HepG2 (cell line): ENCODE results near the gene METAP2. TPM values are rescaled to one million over a fixed set of nuclear protein-coding genes. Genes with fewer than 3 reads are reported as not detected.

Source experiments
- DMAP1 ChIP-seq: IDR thresholded peaks from 2 replicates; pipeline ENCODE4 v1.6.1; 2016
- DR1 ChIP-seq: sonication (generic); formaldehyde crosslinking; IDR thresholded peaks from 2 replicates; pipeline ENCODE4 v1.8.0; 2021; ENCODE audit warnings: mild to moderate bottlenecking, missing genetic modification reagents, inconsistent platforms
- GPN1 ChIP-seq: sonication (generic); formaldehyde crosslinking; IDR thresholded peaks from 2 replicates; pipeline ENCODE4 v1.5.1; 2020; ENCODE audit warnings: missing genetic modification reagents, borderline replicate concordance
- MZF1 ChIP-seq: sonication (generic); formaldehyde crosslinking; IDR thresholded peaks from 2 replicates; pipeline ENCODE4 v1.8.1; 2023; ENCODE audit warnings: mild to moderate bottlenecking, missing genetic modification reagents, borderline replicate concordance
- NFE2L2 ChIP-seq: fragments of 150-350 bp; IDR thresholded peaks from 2 replicates; pipeline ENCODE4 v1.6.1; 2014; ENCODE audit warnings: low read length
- PAF1 ChIP-seq: IDR thresholded peaks from 2 replicates; pipeline ENCODE4 v1.6.1; 2016; ENCODE audit warnings: missing genetic modification reagents, missing compliant biosample characterization
- RARG ChIP-seq: sonication (generic); formaldehyde crosslinking; IDR thresholded peaks from 2 replicates; pipeline ENCODE4 v1.4.0; 2020; ENCODE audit warnings: low read depth, mild to moderate bottlenecking, missing genetic modification reagents
- REPIN1 ChIP-seq: sonication (generic); formaldehyde crosslinking; IDR thresholded peaks from 2 replicates; pipeline ENCODE4 v1.8.0; 2022; ENCODE audit warnings: missing genetic modification reagents, low read depth, mild to moderate bottlenecking, borderline replicate concordance
- SIX4 ChIP-seq: sonication (generic); formaldehyde crosslinking; IDR thresholded peaks from 2 replicates; pipeline ENCODE4 v1.4.0; 2020; ENCODE audit warnings: missing genetic modification reagents
- SMYD3 ChIP-seq: sonication (generic); formaldehyde crosslinking; IDR thresholded peaks from 2 replicates; pipeline ENCODE4 v1.8.1; 2023; ENCODE audit warnings: mild to moderate bottlenecking, missing genetic modification reagents
- YEATS4 ChIP-seq: sonication (generic); formaldehyde crosslinking; IDR thresholded peaks from 2 replicates; pipeline ENCODE4 v1.4.0; 2020; ENCODE audit warnings: missing genetic modification reagents, borderline replicate concordance
- YY1 ChIP-seq: IDR thresholded peaks from 2 replicates; pipeline ENCODE4 v1.6.1; 2011; ENCODE audit warnings: low read length, low read depth, moderate library complexity, mild to moderate bottlenecking; ENCODE audit not compliant: insufficient read depth, insufficient replicate concordance
- ZFP36 ChIP-seq: fragments of 150-350 bp; IDR thresholded peaks from 2 replicates; pipeline ENCODE4 v1.6.1; 2018; ENCODE audit warnings: borderline replicate concordance, low read length, low read depth; ENCODE audit not compliant: partially characterized antibody
- ZFP82 ChIP-seq: sonication (generic); formaldehyde crosslinking; IDR thresholded peaks from 2 replicates; pipeline ENCODE4 v1.5.1; 2020; ENCODE audit warnings: mild to moderate bottlenecking, missing genetic modification reagents, borderline replicate concordance
- ZNF510 ChIP-seq: sonication (generic); formaldehyde crosslinking; IDR thresholded peaks from 2 replicates; pipeline ENCODE4 v1.4.0; 2020; ENCODE audit warnings: low read depth, mild to moderate bottlenecking, missing genetic modification reagents
- ZNF589 ChIP-seq: sonication (generic); formaldehyde crosslinking; conservative IDR thresholded peaks from 2 replicates; pipeline ENCODE4 v1.8.0; 2022; ENCODE audit warnings: mild to moderate bottlenecking, moderate library complexity, missing genetic modification reagents
- ZNF660 ChIP-seq: sonication (generic); formaldehyde crosslinking; IDR thresholded peaks from 2 replicates; pipeline ENCODE4 v1.5.1; 2020; ENCODE audit warnings: mild to moderate bottlenecking, low read depth, missing genetic modification reagents, borderline replicate concordance
- ZNF792 ChIP-seq: IDR thresholded peaks from 2 replicates; pipeline ENCODE4 v1.6.1; 2016
- polyA plus RNA-seq, 8 experiments: library from polyadenylated mRNA; depleted of rRNA in 3 of 8; stranded (reverse) in 7 of 8; unstranded in 1 of 8; fragments of >200 nt; fragmentation: Illumina TruSeq in 4 of 8; extraction: Trizol in 4 of 8; gene quantifications; 2 replicates each; pipeline versions ENCODE4 v1.2.1 to v1.2.3, GENCODE V29; 2011 to 2016; ENCODE audit warnings: low read depth in 4 of 8, missing spikeins in 1 of 8, mixed read lengths in 1 of 8; ENCODE audit not compliant: insufficient read depth in 1 of 8
- total RNA-seq, 5 experiments: library from RNA; depleted of rRNA; stranded (reverse); fragments of >200 nt; fragmentation: Illumina TruSeq; extraction: Trizol; gene quantifications; 2 replicates each; pipeline ENCODE4 v1.2.3, GENCODE V29; 2016; ENCODE audit warnings: low read depth in 1 of 5
- TF ChIP-seq, protein P1 (sequence below): IDR thresholded peaks from 2 replicates; pipeline ENCODE4 v1.6.1; 2016; ENCODE audit warnings: mild to moderate bottlenecking
- TF ChIP-seq, protein P2 (sequence below): sonication (generic); formaldehyde crosslinking; IDR thresholded peaks from 2 replicates; pipeline ENCODE4 v1.8.0; 2022; ENCODE audit warnings: mild to moderate bottlenecking, missing genetic modification reagents, moderate library complexity
- TF ChIP-seq, protein P3 (sequence below): sonication (generic); formaldehyde crosslinking; IDR thresholded peaks from 2 replicates; pipeline ENCODE4 v1.5.0; 2020; ENCODE audit warnings: missing genetic modification reagents
- TF ChIP-seq, protein P4 (sequence below): sonication (generic); formaldehyde crosslinking; IDR thresholded peaks from 2 replicates; pipeline ENCODE4 v1.4.0; 2020; ENCODE audit warnings: missing genetic modification reagents
- TF ChIP-seq, protein P5 (sequence below): IDR thresholded peaks from 2 replicates; pipeline ENCODE4 v1.6.1; 2016; ENCODE audit warnings: missing compliant biosample characterization, missing genetic modification reagents, borderline replicate concordance
- TF ChIP-seq, protein P6 (sequence below): sonication (generic); formaldehyde crosslinking; IDR thresholded peaks from 2 replicates; pipeline ENCODE4 v1.5.0; 2020; ENCODE audit warnings: missing genetic modification reagents

Gene METAP2
- total and polyA plus RNA-seq, 2 of the 13 experiments (the other 11 are each of a cell fraction or from before 2014, with no cell fraction given), result 67.8 to 131 TPM

DNA sequence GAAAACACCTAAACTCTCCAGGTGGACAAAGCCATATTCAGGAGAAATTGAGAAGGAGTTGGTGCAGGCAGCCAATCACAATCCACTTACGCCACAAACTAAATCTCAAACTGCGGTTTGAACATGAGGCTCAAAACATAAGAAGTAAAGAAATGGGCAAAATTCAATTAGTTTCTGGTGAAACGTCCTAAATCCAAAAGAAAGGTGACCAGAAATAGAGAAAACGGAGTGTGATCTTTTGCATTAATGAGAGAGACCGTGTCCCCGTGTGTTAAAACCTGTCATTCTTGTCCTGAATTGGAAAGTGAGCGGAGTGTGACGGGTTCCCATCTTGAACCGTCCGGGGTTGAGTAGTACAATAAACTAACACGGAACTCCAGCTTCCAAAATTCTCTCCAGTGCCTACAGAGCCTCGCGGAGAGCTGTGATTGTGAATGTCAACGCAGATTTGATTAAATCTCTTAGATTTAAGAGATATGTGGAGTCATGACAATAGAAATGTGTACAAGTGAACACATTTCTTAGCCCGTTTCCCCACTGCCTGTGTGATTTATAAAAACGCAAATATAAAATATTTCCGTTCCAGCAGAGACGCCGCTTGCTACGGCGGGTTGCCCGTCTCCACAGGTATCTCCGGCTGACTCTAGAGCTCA is 595 bp upstream of the METAP2 start (continued):
- TF ChIP-seq, protein P1, sequence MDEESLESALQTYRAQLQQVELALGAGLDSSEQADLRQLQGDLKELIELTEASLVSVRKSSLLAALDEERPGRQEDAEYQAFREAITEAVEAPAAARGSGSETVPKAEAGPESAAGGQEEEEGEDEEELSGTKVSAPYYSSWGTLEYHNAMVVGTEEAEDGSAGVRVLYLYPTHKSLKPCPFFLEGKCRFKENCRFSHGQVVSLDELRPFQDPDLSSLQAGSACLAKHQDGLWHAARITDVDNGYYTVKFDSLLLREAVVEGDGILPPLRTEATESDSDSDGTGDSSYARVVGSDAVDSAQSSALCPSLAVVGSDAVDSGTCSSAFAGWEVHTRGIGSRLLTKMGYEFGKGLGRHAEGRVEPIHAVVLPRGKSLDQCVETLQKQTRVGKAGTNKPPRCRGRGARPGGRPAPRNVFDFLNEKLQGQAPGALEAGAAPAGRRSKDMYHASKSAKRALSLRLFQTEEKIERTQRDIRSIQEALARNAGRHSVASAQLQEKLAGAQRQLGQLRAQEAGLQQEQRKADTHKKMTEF (CRISPR knock-in tag), result no peak
- 0 out of 2 replicates have a peak, but pooled peaks have one; percentile 8 for TF ChIP-seq ZNF510 (CRISPR knock-in tag)
- no peak for TF ChIP-seq REPIN1 (CRISPR knock-in tag)
- TF ChIP-seq, protein P2, sequence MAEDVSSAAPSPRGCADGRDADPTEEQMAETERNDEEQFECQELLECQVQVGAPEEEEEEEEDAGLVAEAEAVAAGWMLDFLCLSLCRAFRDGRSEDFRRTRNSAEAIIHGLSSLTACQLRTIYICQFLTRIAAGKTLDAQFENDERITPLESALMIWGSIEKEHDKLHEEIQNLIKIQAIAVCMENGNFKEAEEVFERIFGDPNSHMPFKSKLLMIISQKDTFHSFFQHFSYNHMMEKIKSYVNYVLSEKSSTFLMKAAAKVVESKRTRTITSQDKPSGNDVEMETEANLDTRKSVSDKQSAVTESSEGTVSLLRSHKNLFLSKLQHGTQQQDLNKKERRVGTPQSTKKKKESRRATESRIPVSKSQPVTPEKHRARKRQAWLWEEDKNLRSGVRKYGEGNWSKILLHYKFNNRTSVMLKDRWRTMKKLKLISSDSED, result no peak
- no peak for TF ChIP-seq DR1
- TF ChIP-seq SIX4 (CRISPR knock-in tag), result no peak
- TF ChIP-seq, protein P3, sequence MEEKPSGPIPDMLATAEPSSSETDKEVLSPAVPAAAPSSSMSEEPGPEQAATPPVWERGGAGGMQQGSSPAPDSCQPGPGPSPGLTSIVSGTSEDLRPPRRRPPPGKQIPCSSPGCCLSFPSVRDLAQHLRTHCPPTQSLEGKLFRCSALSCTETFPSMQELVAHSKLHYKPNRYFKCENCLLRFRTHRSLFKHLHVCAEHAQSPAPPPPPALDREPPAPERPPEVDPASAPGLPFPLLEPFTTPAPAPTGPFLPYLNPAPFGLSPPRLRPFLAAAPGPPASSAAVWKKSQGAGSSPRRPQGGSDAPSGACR, result no peak
- no peak; the same call in 1 of the 2 replicates for TF ChIP-seq ZFP82 (CRISPR knock-in tag)
- TF ChIP-seq PAF1, result no peak
- TF ChIP-seq, protein P4, sequence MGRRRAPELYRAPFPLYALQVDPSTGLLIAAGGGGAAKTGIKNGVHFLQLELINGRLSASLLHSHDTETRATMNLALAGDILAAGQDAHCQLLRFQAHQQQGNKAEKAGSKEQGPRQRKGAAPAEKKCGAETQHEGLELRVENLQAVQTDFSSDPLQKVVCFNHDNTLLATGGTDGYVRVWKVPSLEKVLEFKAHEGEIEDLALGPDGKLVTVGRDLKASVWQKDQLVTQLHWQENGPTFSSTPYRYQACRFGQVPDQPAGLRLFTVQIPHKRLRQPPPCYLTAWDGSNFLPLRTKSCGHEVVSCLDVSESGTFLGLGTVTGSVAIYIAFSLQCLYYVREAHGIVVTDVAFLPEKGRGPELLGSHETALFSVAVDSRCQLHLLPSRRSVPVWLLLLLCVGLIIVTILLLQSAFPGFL, result no peak
- peak; percentile 4; the same call in 1 of the 2 replicates for TF ChIP-seq DMAP1 (CRISPR knock-in tag)
- TF ChIP-seq, protein P5, sequence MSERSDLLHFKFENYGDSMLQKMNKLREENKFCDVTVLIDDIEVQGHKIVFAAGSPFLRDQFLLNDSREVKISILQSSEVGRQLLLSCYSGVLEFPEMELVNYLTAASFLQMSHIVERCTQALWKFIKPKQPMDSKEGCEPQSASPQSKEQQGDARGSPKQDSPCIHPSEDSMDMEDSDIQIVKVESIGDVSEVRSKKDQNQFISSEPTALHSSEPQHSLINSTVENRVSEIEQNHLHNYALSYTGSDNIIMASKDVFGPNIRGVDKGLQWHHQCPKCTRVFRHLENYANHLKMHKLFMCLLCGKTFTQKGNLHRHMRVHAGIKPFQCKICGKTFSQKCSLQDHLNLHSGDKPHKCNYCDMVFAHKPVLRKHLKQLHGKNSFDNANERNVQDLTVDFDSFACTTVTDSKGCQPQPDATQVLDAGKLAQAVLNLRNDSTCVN (CRISPR knock-in tag), result no peak
- TF ChIP-seq ZNF589 (CRISPR knock-in tag), result no peak
- TF ChIP-seq YEATS4 (CRISPR knock-in tag), result no peak
- no peak for TF ChIP-seq ZNF660
- TF ChIP-seq YY1, result no peak
- TF ChIP-seq NFE2L2, result no peak
- TF ChIP-seq, protein P6, sequence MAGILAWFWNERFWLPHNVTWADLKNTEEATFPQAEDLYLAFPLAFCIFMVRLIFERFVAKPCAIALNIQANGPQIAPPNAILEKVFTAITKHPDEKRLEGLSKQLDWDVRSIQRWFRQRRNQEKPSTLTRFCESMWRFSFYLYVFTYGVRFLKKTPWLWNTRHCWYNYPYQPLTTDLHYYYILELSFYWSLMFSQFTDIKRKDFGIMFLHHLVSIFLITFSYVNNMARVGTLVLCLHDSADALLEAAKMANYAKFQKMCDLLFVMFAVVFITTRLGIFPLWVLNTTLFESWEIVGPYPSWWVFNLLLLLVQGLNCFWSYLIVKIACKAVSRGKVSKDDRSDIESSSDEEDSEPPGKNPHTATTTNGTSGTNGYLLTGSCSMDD, result no peak
- no peak for TF ChIP-seq RARG (CRISPR knock-in tag)
- TF ChIP-seq MZF1, result no peak
- 0 out of 2 replicates have a peak, but pooled peaks have one; percentile 36 for TF ChIP-seq SMYD3 (CRISPR knock-in tag)
- no peak for TF ChIP-seq ZNF792 (CRISPR knock-in tag)
- TF ChIP-seq ZFP36, result no peak
- no peak for TF ChIP-seq GPN1
